Skeletal muscle cell (primary cell): ENCODE data around the gene RNU1-3.
"Not testable (repeated sequence)": the region's sequence is repeated elsewhere in the genome, so short reads cannot be mapped to it uniquely, and the experiment has no call there.

Experiments used
- DNase-seq: peaks from one replicate; pipeline ENCODE4 v3.0.0-alpha.2; 2010; ENCODE audit warnings: low read depth
- H3K4me3 ChIP-seq: 2 replicates; pipeline ENCODE4 v1.5.1; 2011; ENCODE audit warnings: low read depth, mild to moderate bottlenecking, control low read depth, low read length, moderate library complexity

Gene RNU1-3

DNA sequence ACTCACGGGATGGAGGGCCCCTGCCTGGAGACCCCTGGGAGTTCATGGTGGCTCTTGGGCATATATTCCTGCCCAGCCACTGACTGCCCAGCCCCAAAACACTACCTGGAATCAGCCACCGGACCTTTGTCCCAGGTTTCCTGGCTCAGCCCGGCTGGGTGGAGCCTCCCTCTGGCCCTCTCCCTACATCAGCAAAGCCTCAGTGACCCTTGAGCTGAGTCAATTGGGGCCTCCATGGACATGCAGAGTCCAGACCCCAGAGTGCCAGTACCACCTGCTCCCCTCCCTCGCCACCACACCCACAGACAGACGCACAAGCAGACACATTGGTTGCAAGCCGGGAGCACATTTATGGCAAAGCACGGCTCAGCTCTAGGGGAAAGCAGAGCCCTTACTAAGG lies 30.4 kb upstream of the RNU1-3 start:
- H3K4me3 ChIP-seq, DNase-seq: not testable (repeated sequence)

- not testable (repeated sequence) for DNase-seq, H3K4me3 ChIP-seq
These were observed 29.9 kb upstream of the RNU1-3 start for GRCh38 chr1:16696507-16697150.

- not testable (repeated sequence) for DNase-seq
These were observed 27.6 kb upstream of the RNU1-3 start for GRCh38 chr1:16694308-16694702.

GRCh38 chr1:16693449-16694307 lies 26.9 kb upstream of the RNU1-3 start:
- not testable (repeated sequence) for DNase-seq, H3K4me3 ChIP-seq

More at GRCh38 chr1:16694308-16694702, 27.6 kb upstream of the RNU1-3 start:
- H3K4me3 ChIP-seq = not testable (repeated sequence)

GRCh38 chr1:16692717-16693448 lies 26.1 kb upstream of the RNU1-3 start:
- H3K4me3 ChIP-seq, DNase-seq: not testable (repeated sequence)

DNA sequence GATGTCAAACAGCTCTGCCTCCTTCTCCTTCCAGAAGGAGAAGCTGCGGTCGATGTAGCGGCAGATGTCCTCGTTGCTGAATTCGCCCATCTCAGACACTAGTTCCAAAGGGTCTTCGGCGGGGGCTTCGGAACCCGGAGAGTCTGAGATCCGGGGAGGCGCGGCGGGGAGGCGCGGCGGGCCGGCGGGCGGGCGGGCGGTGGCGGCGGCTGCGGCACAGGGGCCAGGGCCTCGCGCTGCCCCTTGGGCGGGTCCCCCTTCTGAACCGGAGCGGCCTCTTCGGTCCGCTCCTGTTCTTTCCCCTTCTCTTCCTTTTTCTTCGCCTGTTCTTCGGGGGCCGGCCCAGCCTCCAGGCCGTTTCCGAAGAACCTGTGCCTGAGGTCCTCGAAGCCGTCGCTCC lies 25.5 kb upstream of the RNU1-3 start:
- DNase-seq, H3K4me3 ChIP-seq: not testable (repeated sequence)

DNA sequence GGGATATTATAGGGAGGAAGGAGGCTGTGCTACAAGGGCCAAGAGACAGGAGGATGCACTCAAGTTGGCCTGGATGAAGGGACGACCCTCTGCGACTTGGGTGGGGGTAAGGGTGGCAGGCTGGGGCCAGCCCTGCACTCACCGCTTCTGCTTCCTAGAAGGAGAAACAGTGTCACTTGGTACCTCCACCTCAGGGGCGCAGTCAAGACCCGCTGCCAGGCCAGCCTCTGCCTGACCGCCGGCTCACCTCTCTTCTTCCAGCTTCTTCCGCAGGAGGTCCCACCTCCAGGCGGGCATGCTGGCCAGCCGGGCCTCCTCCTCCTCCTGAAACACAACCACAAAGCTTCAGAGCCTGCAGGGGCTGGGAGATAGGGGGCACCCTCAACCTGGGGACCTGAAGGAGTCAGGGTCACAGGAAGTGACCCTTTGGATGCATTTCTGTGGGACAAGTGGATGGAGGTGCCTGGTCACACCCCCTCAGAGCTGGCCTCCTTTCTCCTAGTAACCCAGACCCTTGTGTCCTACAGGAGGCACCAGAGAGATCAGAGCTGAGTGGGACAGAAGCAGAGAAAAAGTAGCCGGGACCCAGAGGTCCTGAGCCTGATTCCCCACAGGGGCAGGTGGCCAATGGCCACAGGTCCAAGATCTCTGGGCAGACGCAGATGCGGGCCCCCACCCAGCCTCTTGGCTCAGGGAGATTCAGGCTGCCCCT lies 24.4 kb upstream of the RNU1-3 start:
- DNase-seq, H3K4me3 ChIP-seq: not testable (repeated sequence)

DNA sequence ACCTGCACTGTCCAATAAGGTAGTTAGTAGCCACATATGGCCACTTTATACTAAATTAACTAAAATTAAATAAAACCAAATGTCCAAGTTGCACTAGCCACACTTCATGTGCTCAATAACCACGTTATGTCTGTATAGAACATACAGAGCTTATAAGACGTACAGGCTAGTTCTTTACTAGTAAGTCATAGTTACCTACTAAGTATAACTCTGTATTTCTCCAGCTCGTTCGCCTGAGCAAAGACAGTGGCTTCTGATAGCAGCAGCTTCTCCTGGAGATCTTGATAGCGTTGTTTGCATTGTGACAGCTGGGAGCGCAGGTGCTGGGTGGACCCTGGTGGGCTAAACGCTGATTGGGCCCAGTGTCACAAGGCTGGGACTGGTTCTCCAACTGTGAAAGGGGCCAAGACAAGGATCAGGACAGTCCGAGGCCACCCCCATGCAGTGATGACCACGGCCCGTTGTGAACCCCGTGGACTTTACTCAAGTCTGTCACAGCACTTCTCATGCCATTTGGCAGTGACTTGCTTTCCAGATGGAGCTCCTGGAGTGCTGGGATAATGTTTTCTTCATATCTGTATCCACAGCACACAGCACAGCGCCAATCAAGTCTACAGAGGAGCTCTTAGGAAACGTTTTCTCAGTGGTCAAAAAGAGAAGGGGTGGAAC lies 20.5 kb upstream of the RNU1-3 start:
- not testable (repeated sequence) for DNase-seq, H3K4me3 ChIP-seq

- DNase-seq, H3K4me3 ChIP-seq: not testable (repeated sequence)
These were observed 19.0 kb upstream of the RNU1-3 start for GRCh38 chr1:16685445-16686371.

DNA sequence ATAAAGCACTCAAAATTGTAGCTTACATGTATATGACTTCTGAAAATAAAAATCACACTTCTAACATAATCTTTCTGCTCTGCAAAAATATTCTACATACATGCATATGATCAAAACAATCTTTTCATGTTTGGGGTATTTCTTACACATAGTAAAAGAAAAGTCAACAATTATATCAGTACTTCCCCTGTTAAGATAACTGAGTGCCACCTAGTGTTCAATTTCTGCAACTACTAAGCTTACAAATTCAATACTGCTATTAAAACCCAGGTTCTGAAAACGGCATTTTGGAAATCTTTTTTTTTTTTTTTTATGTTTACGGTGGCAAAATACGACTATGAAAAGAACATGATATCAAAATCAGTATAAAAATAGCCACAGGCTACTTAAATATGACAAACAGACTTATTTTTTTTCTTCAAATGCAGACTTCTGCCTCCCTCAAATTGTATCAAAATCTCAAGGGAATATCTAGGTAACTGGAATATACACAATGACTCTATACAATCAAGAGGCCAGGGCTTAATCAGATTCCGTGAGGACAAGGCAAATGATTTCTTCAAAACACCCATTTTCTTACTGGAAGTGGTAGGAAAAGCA lies 18.1 kb upstream of the RNU1-3 start:
- H3K4me3 ChIP-seq, DNase-seq: not testable (repeated sequence)

DNA sequence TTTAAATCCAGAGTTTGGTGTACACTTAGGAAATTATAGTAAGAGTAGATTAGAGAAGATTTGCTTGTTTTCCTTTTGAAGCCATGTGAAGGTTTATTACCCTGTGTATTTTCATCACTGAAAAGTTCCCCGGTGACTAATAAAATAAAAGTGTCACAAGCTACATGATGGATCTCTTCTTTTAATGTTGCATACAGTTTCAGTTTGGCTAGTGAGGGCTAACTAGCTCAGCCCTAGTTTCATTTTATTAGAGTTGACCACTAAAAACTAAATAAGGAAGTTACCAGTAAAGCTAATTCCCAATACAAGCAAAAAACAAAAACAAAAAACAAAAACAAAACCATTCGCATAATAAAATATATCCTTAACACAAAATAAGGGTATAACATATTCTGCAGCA lies 17.4 kb upstream of the RNU1-3 start:
- DNase-seq, H3K4me3 ChIP-seq: not testable (repeated sequence)

GRCh38 chr1:16682803-16683202 lies 16.1 kb upstream of the RNU1-3 start:
- not testable (repeated sequence) for H3K4me3 ChIP-seq, DNase-seq

- peak overlapping the region; percentile 26 for H3K4me3 ChIP-seq
- not testable (repeated sequence) for DNase-seq
These were observed 13.6 kb upstream of the RNU1-3 start for GRCh38 chr1:16680366-16680765.

GRCh38 chr1:16677552-16678431 lies 11.0 kb upstream of the RNU1-3 start:
- H3K4me3 ChIP-seq = no peak overlapping the region

DNA sequence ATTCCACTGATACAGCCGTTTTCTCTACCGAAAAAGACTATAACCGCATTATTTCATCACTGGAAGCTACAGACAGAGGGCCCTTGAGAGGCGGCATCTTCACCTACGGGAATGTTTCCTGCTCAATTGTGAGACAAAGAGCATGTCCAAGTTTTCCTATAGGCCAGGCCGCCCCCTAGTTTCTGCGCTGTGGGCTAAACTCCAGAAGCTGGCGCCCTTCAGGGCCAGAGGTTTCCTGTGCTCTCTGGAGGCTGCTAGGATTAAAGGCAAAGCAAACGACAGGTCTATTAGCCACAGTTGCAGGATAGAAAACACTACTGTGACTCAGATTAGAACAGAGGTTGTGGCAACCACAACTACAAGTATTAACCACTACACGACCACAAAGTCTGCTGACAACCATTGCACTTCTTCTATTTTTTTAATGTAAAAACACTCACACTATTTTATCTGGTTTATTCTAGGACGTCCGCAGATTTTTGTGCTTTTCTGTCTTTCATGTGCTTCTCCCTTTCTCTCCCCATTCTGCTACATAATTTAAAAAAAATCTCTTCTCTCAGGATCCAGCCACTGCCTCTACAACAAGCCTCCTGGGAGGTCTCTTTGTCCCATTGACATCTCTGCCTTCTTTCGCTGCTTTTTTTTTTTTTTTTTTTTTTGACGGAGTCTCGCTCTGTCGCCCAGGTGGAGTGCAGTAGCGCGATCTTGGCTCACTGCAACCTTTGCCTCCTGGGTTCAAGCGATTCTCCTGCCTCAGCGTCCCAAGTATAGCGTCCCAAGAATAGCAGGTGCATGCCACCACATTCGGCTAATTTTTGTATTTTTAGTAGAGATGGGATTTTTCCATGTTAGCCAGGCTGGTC lies 10.1 kb upstream of the RNU1-3 start:
- not testable (repeated sequence) for DNase-seq, H3K4me3 ChIP-seq

More at GRCh38 chr1:16677552-16678431, 11.0 kb upstream of the RNU1-3 start:
- DNase-seq = no peak

GRCh38 chr1:16675118-16675510 lies 8.4 kb upstream of the RNU1-3 start:
- DNase-seq, H3K4me3 ChIP-seq: not testable (repeated sequence)
